ENCODE data around the gene GALNT11.

Gene GALNT11

DNA sequence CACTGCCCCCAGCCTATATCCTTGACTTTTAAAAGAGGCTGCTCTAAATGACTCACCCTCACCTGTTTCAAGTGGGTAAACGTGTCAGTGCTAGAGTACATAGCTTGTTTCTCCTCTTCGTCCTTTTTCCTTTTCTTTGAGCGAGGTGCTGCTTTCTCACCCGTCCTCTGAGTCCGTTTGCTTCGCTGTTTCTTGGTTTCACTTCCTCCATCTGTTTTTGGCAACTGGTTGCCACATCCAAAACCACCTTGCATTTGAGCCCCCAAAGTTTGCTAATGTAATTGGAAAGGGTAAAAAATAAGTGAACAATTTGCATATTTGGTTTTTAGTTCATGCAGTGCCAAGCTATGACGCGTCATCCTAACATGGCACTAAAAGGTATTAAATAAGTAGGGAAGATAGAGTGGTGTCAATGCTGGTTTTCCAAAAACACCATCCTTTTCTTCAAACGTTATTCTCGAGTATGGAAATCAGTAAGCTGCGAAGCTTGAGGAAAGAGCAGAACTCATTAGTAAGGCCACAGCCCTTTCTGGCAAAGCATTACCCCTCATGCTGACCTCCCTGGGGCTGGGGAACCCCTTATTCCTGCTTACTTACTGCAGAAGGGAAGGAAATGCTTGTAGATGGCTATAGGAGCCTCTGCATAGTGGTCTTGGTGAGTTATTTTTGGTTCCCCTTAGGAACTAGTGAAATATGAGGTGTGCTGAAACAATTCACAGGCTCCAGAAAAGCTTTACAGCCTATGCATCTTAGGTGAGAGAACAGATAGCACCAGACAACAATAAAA is 133.5 kb downstream of the GALNT11 start:
- Histone ChIP-seq H3K36me3 (peaks cover 81% of the 10 kb centered on the region), H3K4me1 (peaks cover 10% of the 10 kb centered on the region), H3K4me3 (ENCODE audit: low read depth, low read length) (no peak overlapping the region), H3K9me3 (no peaks in the 10 kb centered on the region), H3K27me3 (no peaks in the 10 kb centered on the region)
- TF ChIP-seq CTCF (IDR thresholded peaks at IDR 0.05; ENCODE audit: low read depth, low read length), result no peak
- no peak for DNase-seq

DNA sequence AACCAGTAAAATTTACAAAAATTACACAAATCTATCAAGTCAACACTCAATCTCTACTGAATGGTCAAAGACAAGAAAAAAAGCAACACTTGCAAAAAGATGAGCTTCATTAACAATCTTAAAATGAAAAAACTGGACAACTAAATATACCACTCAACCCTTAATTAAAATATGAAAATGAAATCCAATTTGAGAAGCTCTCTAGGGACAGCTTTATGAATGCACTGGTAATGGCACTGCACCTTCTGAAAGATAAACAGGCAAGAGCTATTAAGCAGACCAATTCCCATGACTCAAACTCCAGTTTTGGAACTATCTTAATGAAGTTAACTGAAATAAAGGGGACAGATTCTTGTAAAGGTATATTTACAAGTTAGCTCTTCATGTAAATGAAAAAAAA is 135.7 kb downstream of the GALNT11 start:
- Histone ChIP-seq H3K4me1 (peaks cover 6% of the 10 kb centered on the region), H3K9me3 (no peaks in the 10 kb centered on the region), H3K27me3 (no peaks in the 10 kb centered on the region), H3K36me3 (peaks cover 76% of the 10 kb centered on the region), H3K4me3 (ENCODE audit: low read depth, low read length) (no peak overlapping the region)
- no peak for DNase-seq
- no peak for TF ChIP-seq CTCF (IDR thresholded peaks at IDR 0.05; ENCODE audit: low read depth, low read length)

DNA sequence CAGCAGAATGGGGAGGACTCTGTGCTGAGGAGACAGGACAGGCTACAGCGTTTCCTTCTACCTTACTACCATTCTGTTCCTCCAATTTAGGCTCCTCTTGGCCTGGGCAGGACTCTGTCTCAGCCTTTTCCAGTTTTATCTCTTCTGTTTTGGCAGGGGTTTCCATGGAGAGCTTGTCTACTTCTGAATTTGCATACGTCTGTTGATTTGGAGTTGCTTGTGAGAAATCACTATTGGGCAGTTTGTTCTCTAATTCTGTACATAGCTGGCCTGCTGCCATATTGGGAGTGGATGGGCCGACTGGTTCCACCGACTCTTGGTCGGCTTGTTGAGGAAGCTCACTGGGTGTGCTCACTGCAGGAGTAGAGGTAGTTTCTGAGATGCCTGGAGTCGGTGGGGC is 136.8 kb downstream of the GALNT11 start:
- Histone ChIP-seq H3K9me3 (no peaks in the 10 kb centered on the region), H3K27me3 (no peaks in the 10 kb centered on the region), H3K4me3 (ENCODE audit: low read depth, low read length) (no peak overlapping the region), H3K4me1 (peaks cover 6% of the 10 kb centered on the region), H3K36me3 (peaks cover 84% of the 10 kb centered on the region)
- TF ChIP-seq CTCF (IDR thresholded peaks at IDR 0.05; ENCODE audit: low read depth, low read length), result no peak
- DNase-seq, result no peak
